GM21390 (cell line): ENCODE measurements around the gene GAS2L1.

Experiments
- ATAC-seq: cut with Tn5 transposase; IDR thresholded peaks from one replicate; pipeline ENCODE4 v1.9.1; 2021; ENCODE audit not compliant: unreplicated experiment

Gene GAS2L1

DNA sequence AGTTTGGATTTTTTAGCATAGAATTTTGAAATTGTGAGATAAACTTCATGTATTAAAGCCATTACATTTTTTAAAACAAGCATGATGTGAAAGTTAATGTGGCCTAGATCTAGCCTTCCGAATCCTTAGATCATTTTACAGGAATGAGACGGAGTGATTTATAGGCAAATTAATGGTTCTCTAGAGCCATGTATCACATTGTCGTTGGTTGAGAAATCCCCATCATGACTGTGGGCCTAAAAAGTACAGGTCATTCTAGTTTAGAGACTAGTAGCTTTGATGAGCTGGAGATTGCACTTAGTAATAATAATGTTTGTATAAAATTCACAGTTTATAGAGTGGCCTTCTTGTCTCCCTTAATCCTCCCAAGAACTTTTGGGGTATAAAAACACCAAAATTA is 31.3 kb upstream of the GAS2L1 start:
- ATAC-seq = no peak

DNA sequence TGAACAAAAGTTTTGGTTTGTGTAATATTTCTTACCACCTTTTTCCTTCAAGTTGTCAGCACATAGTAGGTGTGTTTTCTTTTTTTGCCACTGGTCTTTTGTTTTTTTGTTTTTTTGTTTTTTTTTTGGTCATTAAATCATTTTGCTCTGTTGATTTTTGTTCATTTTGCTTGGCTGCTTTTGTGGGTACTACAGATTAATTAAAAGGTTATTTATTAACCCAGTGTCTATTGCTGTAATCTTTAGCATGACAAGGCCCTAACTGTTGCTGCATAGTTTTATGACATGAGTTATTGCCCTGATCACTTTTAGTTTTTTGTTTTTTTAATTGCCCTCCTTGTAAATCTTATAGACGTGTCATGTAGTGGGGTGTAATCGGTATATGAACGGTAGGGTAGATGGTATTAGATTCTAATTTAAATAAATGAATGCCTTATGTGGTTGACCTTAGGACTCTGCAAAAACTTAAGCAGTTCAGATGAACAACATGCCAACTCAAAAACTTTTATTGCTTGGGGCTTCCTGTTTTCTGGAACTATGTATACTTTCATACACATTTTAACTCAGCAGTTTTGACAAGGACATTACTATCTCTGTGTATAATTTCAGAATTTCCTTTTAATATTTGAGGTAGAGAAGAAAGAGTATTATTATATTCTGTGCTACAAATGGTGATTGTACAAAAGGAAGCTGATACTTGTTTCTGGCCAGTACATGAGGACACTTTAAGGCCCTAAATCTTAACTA is 30.5 kb upstream of the GAS2L1 start:
- no peak for ATAC-seq

DNA sequence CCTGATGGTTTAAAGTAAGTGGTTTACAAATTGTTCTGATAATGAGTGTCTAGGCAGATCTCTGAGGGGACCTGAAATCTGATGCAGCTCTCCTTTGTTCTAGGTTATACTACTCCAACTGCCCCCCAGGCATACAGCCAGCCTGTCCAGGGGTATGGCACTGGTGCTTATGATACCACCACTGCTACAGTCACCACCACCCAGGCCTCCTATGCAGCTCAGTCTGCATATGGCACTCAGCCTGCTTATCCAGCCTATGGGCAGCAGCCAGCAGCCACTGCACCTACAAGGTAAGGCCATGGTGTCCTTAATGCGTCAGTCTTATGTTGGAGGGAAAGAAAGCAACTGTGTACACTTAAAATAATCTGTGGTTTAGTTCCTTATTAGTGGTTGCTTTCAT is 28.5 kb upstream of the GAS2L1 start:
- ATAC-seq = no peak

DNA sequence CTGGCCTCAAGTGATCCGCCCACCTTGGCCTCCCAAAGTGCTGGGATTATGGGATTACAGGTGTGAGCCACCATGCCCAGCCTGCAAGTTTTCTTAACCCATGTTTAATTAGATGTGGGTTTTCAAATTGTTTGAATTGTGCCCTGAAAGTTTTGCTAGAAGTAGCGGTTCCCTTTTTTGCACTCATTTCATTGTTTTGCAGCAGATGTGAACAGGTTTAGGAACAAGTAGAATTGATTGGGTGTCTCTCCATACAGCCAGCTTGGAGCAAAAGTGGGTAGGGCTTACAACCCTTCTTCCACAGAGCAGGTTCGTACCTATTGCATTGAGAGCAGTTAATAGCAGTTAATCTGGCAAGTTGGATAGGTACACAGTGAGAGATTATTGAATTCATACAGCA is 22.3 kb upstream of the GAS2L1 start:
- no peak for ATAC-seq

DNA sequence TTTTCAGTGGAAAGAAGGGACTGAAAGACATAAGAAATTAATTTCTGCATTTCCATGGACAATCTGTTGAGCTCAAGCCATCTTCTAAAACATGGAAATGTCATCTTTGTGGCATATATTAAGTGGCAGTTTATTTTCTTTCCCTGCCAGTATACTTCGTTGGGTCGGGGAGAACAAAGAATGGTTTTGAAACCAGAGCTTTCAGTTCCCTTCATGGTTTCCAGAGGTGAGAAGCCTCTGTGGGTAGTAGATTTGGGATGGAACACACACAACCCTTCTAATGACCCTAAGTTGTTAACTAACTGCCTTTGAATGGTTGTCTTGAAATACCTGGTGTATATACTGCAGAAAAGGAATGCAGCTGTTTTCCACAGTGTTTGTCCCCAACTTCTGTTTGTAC is 17.6 kb upstream of the GAS2L1 start:
- ATAC-seq = no peak

DNA sequence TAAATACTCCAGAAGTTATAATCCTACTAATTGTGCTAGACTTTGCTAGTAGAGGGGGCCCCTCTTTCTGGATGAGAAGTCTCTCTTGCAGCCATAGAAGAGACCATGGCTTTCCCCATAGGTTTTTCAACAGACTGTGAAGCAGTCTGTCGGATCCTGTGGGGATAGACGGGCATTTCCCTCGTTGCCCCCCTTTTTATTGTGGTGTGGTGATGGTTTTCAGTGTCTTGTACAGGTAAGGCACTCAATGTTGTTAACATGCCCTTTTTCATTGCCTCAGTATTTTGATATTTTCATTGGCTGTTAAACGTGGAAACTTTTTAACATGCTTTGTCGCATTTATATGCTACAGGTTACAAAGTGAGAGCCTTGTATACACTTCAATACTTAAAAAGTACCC is 16.4 kb upstream of the GAS2L1 start:
- ATAC-seq = no peak

DNA sequence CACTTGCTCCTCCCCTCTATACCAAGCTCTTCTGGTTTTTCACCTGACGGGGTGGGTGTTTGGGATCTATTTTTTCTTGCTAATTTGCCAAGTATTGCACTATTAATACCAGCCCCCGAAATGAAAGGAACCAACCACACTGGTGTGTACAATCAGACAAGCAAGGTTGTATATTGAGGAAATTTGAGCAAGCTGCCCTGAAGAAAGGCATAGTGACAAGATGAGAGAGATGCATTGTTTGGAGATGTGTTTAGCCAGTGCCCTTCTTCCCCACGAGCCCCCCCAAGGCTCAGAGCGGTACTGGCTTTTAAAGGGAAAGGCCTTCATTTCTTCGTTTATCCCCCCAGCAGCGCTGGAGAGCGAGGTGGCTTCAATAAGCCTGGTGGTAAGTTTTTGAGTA is 15.2 kb upstream of the GAS2L1 start:
- no peak for ATAC-seq

DNA sequence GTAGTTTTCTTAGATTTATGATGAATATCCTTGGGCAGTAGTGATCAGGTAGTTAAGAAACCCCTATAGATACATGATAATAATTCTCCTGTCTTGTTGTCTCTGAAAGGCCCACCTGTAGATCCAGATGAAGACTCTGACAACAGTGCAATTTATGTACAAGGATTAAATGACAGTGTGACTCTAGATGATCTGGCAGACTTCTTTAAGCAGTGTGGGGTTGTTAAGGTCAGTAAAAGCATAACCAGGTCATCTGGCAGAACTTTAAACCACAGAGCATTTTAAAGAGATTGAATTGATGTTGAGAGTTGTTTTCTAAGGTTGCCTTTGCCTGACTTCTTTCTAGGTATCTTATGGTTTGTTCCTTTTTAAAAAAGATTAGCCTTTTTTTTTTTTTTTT is 14.1 kb upstream of the GAS2L1 start:
- no peak for ATAC-seq

DNA sequence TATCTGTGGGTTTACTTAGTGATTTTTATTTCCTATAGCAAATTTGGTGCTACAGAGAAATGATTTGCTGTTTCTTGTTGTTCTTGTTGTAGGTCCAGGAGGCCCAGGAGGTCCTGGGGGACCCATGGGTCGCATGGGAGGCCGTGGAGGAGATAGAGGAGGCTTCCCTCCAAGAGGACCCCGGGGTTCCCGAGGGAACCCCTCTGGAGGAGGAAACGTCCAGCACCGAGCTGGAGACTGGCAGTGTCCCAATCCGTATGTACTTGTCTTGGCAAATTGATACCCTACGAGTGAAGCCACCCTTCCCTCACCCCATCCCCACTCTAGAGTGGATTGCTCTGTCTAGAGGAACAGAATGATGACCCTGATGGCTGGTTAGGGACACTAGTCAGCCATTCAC is 7.8 kb upstream of the GAS2L1 start:
- ATAC-seq = no peak

DNA sequence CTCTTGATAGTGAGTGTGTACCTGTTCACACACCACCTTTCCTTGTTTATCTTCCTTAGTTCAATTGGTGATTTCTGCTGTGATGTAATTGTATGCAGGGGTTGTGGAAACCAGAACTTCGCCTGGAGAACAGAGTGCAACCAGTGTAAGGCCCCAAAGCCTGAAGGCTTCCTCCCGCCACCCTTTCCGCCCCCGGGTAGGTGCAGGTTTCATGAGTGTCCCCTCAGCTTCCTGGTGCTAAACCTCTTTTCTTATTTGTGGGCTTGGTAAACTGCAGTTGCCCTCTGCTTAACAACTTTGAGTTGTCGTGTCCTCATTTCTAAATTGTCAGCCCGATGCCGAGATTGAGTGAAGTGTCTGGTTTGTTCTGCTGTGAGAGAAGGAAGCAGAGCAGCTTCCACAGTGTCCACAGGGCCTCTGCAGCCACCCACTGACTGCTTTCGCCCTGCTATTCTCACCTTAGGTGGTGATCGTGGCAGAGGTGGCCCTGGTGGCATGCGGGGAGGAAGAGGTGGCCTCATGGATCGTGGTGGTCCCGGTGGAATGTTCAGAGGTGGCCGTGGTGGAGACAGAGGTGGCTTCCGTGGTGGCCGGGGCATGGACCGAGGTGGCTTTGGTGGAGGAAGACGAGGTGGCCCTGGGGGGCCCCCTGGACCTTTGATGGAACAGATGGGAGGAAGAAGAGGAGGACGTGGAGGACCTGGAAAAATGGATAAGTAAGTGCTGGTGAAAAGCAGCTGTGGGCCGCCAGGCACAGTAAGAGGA is 7.1 kb upstream of the GAS2L1 start:
- ATAC-seq = no peak

DNA sequence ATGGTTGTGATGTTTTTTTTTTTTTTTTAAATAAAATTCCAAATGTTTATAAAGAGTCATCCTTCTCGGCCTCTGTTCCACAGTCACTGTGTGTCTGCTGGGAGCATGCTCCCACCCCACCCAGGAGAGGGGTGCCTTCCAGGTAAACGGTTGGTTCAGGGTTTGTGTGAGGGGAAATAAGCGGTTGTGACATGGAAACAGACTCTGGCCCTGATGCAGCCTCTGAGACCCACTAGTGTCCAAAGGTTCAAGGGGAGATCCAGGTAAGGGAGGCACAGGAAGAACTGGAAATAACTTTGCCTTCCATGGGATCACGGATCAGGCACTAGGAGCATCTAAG is 6.0 kb upstream of the GAS2L1 start:
- ATAC-seq = no peak

DNA sequence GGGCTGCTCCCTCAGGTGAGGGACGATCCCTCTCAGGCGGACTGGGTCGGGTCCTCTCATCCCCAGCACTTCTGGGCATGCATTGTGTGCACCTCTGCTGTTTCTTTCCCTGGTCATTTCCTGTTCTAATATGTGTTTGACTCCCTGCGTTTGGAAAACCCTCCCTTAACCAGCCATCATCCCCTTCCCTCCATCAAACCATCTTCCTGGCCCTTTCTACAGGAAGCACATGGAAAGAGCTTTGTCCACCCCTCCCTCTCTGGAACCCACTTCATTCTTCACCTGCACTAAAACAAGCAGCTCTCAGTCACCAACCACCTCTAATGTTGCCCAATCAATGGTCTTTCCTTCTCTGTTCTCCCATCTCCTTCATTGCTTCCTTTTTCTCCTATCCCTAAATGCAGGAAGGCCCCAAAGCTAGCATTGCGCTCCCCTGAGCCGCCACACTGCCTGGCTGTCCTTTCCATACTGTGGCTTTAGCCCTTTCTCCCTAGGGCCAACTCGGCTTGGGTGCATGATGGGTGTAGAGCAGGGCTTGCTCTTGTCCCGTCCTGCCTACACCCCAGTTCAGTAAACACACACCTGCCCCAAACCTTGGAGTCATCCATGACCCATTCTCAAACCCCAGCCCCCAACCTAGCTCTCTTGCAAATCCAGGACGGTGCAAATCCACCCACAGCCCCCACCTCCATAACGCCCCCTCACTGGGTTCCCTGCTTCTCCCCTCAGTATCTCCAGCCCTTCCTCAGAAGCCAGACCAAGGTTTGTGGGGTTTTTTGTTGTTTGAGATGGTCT is 5.4 kb upstream of the GAS2L1 start:
- ATAC-seq = no peak

DNA sequence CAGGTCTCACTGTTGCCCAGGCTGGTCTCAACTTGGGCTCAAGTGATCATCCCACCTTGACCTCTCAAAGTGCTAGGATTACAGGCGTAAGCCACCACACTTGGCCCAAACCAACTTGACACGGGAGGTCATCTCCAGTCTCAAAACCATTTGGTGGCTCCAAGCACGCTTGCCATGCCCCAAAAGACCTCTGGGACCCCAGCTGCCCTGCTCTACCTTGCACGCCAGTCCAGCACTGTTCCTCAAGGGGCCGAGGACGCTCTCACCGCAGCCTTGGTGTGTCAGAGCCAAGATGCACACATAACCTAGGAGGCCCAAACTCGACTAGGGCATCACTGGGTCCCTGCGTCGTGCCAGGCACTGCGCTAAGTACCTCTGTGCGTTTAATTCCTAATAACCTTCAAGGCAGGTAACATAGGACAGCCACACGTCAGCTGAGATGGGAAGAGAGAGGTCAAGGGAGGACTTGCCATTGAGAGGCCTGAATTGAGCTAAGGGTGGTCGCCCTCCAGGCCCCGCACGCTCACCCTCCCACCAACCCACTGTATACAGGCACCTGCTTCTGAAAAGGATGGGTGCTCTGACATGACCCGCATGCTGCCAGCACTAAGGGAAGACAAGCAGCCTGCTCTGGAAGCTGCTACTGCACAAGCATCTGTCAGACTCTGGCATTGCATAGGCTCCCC is 4.6 kb upstream of the GAS2L1 start:
- no peak for ATAC-seq

DNA sequence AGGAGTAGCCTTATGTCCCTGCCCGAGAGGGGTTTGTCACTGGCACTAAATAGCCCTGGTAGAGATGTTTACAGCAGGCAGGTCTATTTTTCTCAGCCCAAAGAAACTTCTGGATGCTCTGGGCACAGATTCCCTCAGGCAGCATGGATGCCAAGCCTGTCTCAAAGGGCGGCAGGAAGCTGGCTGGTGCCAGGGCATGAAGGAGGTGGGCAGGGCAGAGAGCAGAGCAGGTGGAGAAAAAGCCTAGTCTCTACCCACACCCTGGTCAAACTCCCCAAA is 4.1 kb upstream of the GAS2L1 start:
- ATAC-seq = no peak

DNA sequence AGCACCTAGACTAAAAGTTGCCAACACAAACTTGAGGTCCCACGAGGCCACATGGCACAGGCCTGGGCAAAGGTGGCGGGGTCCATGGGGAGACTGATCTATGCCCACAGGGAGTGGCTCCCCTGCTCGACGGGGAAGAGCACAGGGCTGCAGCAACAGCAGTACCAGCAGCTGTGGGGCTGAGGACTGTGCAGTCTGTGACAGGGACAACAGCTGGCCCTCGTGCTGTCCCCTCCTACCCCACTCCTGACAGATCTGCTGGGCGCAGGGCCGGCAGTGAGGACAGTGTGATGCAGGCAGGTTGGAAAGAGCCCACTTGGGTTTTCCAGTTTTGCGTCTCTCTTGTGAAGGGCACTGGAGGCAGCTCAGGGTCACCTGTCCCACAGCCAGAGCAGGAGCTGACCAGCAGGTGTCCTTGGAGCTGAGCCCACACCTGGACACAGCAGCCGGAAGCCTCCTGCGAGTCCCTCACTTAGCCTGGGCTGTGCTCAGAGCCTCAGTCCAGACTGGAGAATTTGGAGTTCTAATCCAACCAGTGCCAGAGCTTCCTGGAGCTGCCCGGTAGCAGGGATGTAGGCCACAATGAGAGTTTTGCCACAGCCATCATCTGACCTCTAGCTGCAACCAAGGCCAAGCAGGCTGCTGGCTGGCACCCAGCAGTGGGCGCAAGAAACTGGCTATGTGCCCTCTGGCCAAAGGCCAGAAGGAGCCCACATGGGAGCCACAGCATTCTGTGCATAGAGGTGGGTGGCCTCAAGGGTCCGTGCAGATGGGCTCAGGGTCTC is 3.6 kb upstream of the GAS2L1 start:
- no peak for ATAC-seq

DNA sequence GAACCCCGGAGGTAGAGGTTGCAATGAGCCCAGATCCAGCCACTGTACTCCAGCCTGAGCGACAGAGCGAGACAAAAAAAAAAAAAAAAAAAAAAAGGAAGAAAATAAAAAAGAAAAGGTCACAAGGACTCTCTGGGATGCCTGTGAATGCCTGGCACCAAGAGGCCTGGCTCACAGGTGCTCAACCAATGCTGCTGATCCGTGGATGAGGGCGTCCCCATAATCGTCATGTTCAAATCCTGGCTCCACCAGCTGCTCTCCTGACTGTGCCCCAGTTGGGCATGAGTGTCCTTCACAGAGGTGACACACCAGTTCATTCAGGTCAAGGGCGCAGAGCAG is 645 bp upstream of the GAS2L1 start:
- ATAC-seq = no peak

DNA sequence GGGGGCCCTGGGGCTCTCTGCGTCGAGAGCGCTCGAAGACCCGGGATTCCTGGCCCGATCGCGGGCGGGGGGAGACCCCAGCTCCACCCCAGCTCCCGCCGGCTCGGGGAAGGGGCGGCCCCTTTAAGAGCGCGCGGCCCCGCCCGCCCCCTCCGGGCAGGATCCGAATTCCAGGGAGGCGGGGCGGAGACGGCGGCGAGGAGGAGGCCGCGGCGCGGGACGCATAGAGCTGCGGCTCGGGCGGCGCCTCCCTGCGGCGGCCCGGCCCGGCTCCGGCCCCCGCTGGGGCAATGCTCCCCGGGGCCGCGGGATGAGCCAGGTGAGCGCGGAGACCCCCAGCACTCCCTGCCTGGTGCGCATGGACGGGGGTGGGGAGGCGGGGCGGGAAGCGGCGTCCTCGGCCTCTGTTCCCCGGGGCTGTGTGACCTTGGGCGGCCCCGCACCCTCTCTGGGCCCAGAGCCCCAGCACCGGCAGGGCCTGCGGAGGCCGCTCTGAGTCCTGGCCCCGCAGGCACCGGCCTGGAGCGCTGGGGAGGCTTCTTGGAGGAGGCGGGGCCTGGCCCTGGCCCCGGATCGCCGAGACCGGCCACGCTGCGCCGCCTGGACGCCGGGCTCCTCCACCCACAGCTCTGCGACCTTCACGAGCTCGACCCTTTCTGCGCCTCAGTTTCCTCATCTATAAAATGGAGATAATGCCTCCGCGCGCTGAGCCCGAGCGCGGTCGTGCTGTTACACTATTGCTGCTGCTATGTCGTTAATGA is 565 bp downstream of the GAS2L1 start:
- no peak for ATAC-seq

DNA sequence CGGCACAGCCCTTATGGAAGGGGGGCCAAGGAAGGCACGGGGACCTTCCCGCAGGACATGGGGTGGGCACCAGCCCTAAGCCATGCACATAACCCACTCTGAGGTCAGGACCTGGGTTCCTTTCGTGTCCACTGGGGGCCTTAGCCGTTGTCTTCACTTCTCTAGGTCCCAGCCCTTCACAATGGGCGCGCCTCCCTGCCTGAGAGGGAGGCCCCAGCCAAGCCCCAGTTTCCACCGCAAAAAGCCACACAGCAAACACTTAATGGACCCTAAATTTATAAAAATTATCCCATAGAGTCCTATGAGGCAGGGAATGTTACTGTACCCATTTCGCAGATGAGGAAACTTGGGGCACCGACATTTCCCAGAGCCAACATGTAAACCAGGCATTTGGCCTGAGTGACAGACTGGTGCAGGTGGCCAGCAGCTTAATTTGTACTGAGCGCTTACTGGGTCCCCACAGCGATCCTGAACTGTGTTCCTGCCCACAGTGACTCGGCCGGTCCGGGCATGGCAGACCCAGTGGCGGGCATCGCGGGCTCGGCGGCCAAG is 1.2 kb downstream of the GAS2L1 start:
- ATAC-seq = no peak

DNA sequence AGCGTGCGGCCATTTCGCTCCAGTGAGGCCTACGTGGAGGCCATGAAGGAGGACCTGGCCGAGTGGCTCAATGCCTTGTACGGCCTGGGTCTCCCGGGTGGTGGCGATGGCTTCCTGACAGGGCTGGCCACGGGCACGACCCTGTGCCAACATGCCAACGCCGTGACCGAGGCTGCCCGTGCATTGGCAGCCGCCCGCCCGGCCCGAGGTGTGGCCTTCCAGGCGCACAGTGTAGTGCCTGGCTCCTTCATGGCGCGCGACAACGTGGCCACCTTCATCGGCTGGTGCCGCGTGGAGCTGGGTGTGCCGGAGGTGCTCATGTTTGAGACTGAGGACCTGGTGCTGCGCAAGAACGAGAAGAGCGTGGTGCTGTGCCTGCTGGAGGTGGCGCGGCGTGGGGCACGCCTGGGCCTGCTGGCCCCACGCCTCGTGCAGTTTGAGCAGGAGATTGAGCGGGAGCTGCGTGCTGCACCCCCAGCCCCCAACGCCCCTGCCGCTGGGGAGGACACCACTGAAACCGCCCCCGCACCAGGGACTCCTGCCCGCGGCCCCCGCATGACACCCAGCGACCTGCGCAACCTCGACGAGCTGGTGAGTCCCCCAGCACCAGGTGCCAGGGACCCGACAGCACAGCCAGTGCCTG is 1.8 kb downstream of the GAS2L1 start:
- no peak for ATAC-seq
